ENCODE results near the gene EOMES. TPM values are rescaled to one million over a fixed set of nuclear protein-coding genes. Genes with fewer than 3 reads are reported as not detected.

The EOMES gene
- total RNA-seq, 1 donor from 2014 or later, result not detected

DNA sequence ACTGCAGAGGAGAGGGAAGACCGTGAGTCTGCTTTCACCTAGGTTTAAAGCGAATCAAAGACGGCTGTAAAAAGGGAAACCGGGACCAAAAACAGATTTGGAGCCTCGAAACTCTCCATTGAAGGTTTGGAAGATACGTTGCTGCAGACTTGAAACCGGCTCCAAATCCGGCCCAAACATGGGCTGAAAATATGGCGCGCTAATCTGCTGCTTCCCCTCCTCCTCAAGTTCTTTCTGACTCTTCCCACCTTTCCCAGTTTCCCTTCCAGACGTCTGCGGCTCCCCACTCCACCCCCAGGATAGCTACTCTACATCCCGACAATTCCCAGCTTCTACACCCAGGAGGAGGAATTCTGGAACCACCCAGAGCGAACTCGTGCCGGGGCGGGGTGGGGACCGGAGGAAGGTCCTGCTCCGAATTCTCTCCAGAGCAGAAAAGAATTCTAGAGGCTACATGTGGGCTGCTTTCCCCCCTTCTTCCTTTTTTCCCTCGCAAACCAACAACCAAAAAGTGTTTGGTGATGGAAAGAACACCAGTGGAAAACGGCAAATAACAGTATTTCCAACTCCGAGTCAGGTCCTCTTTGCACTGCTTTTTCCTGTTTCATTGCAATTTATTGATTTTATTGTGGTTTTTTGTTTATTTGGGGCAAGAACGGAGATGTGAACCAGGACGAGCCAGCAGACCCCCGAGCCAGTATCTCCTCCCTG, 8.5 kb downstream of the EOMES start:
- peak overlapping the region; percentile 57 for H3K9ac ChIP-seq (ENCODE audit: low read length)
- H3K9me3 ChIP-seq (ENCODE audit: insufficient read depth, low read depth, low read length), result no peaks in the 10 kb centered on the region
- no peaks in the 10 kb centered on the region for H3K36me3 Mint-ChIP-seq (ENCODE audit: low read depth, unreplicated experiment)
- H3K79me2 ChIP-seq (ENCODE audit: insufficient read depth, low read length), result no peaks in the 10 kb centered on the region
- peak overlapping the region; percentile 87 for H3K4me3 Mint-ChIP-seq (ENCODE audit: unreplicated experiment)
- no peak overlapping the region for H3K27ac Mint-ChIP-seq (ENCODE audit: unreplicated experiment)
- no peak for DNase-seq (ENCODE audit: low read depth)
- H3K4me2 ChIP-seq (ENCODE audit: low read length), result peak overlapping the region; percentile 100
- H3K27ac ChIP-seq (ENCODE audit: low read depth, low read length), result no peak overlapping the region
- H3K4me1 ChIP-seq (ENCODE audit: insufficient read depth, low read length), result peaks cover 18% of the 10 kb centered on the region
- peak overlapping the region; percentile 79 for H3K4me3 ChIP-seq (ENCODE audit: insufficient read depth, low read depth, low read length)
- no peaks in the 10 kb centered on the region for H3K9me3 Mint-ChIP-seq (ENCODE audit: unreplicated experiment)
- no peaks in the 10 kb centered on the region for H3K36me3 ChIP-seq (ENCODE audit: insufficient read depth, low read length)
- FAIRE-seq, result peak; percentile 34
- peaks cover 70% of the 10 kb centered on the region for H3K27me3 Mint-ChIP-seq (ENCODE audit: low read depth, unreplicated experiment)
- TF ChIP-seq, protein P1, sequence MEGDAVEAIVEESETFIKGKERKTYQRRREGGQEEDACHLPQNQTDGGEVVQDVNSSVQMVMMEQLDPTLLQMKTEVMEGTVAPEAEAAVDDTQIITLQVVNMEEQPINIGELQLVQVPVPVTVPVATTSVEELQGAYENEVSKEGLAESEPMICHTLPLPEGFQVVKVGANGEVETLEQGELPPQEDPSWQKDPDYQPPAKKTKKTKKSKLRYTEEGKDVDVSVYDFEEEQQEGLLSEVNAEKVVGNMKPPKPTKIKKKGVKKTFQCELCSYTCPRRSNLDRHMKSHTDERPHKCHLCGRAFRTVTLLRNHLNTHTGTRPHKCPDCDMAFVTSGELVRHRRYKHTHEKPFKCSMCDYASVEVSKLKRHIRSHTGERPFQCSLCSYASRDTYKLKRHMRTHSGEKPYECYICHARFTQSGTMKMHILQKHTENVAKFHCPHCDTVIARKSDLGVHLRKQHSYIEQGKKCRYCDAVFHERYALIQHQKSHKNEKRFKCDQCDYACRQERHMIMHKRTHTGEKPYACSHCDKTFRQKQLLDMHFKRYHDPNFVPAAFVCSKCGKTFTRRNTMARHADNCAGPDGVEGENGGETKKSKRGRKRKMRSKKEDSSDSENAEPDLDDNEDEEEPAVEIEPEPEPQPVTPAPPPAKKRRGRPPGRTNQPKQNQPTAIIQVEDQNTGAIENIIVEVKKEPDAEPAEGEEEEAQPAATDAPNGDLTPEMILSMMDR (IDR thresholded peaks at IDR 0.05; ENCODE audit: insufficient read depth, low read depth, low read length), result no peak
- TF ChIP-seq EZH2 (IDR thresholded peaks at IDR 0.05; ENCODE audit: insufficient read depth, low read length), result no peak
- H3K27me3 ChIP-seq (ENCODE audit: insufficient read depth, low read length), result peaks cover 59% of the 10 kb centered on the region
- H4K20me1 ChIP-seq (ENCODE audit: insufficient read depth, low read length), result no peaks in the 10 kb centered on the region
- peaks cover 10% of the 10 kb centered on the region for H3K4me1 Mint-ChIP-seq (ENCODE audit: low read depth, unreplicated experiment)
- H2AFZ ChIP-seq (ENCODE audit: low read depth, low read length), result peak overlapping the region; percentile 88

DNA sequence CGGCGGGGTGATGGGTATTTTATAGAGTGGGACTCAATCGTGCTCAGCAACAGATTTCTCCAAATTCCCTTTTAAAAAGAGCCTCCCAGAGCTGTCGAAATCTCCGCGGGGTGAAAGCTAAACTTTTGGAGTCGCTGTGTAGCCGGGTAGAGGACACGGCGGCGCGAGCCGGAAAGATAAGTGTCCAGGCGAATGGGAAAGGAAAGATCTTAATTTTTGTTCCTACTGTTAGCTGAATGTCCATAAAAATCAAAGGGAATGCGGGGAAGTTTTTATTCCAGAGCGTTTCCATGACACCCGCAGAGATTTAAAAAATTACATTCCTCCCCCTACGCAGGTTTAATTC, 9.1 kb downstream of the EOMES start:
- Mint-ChIP-seq H3K36me3 (ENCODE audit: low read depth, unreplicated experiment) (no peaks in the 10 kb centered on the region), H3K9me3 (ENCODE audit: unreplicated experiment) (no peaks in the 10 kb centered on the region), H3K4me3 (ENCODE audit: unreplicated experiment) (peak overlapping the region; percentile 87), H3K27me3 (ENCODE audit: low read depth, unreplicated experiment) (peaks cover 69% of the 10 kb centered on the region), H3K4me1 (ENCODE audit: low read depth, unreplicated experiment) (peaks cover 10% of the 10 kb centered on the region), H3K27ac (ENCODE audit: unreplicated experiment) (no peak overlapping the region)
- FAIRE-seq (no peak), DNase-seq (ENCODE audit: low read depth) (no peak)
- no peak overlapping the region for H3K27ac ChIP-seq (ENCODE audit: low read depth, low read length)
- no peaks in the 10 kb centered on the region for H3K79me2 ChIP-seq (ENCODE audit: insufficient read depth, low read length)
- H3K36me3 ChIP-seq (ENCODE audit: insufficient read depth, low read length), result no peaks in the 10 kb centered on the region
- peak overlapping the region; percentile 79 for H3K4me3 ChIP-seq (ENCODE audit: insufficient read depth, low read depth, low read length)
- H2AFZ ChIP-seq (ENCODE audit: low read depth, low read length), result peak overlapping the region; percentile 88
- peaks cover 18% of the 10 kb centered on the region for H3K4me1 ChIP-seq (ENCODE audit: insufficient read depth, low read length)
- peak overlapping the region; percentile 57 for H3K9ac ChIP-seq (ENCODE audit: low read length)
- peak overlapping the region; percentile 100 for H3K4me2 ChIP-seq (ENCODE audit: low read length)
- no peaks in the 10 kb centered on the region for H3K9me3 ChIP-seq (ENCODE audit: insufficient read depth, low read depth, low read length)
- peaks cover 54% of the 10 kb centered on the region for H3K27me3 ChIP-seq (ENCODE audit: insufficient read depth, low read length)
- H4K20me1 ChIP-seq (ENCODE audit: insufficient read depth, low read length), result no peaks in the 10 kb centered on the region
- TF ChIP-seq EZH2 (IDR thresholded peaks at IDR 0.05; ENCODE audit: insufficient read depth, low read length), result no peak
- TF ChIP-seq, protein P1 (IDR thresholded peaks at IDR 0.05; ENCODE audit: insufficient read depth, low read depth, low read length), result no peak
